HCT116 (cell line): ENCODE results near the gene MAP3K8. TPM values are rescaled to one million over a fixed set of nuclear protein-coding genes. Genes with fewer than 3 reads are reported as not detected.

Experiments
- ATAC-seq: fragments of 200-7000 bp; cut with Tn5 transposase; 2 replicates; pipeline ENCODE4 v1.9.1; 2020; ENCODE audit warnings: mild to moderate bottlenecking, moderate library complexity
- BruUV-seq: library from RNA; stranded (reverse); fragments of 400-500 nt; replicated peaks from 2 replicates; lab custom pipeline; 2021; lab: Mats Ljungman, UMichigan
- CTCF ChIA-PET: fragments of 300-600 bp; sonication (Branson Sonifier 250); formaldehyde crosslinking; loops from one replicate; lab custom pipeline; 2021; ENCODE audit warnings: antibody characterized with exemption; lab: Charles Lee
- POLR2A ChIA-PET: fragments of 300-600, 350-600 bp; sonication (Branson Sonifier 250); formaldehyde crosslinking; loops from one replicate; lab custom pipeline; 2021; ENCODE audit warnings: antibody characterized with exemption; lab: Charles Lee
- RAD21 ChIA-PET, 2 experiments: fragments of 300-600 bp; sonication (Branson Sonifier 250); formaldehyde crosslinking; loops; one replicate each; lab custom pipeline; 2023; ENCODE audit warnings: low total read pairs in 2 of 2; ENCODE audit not compliant: uncharacterized antibody in 2 of 2, unreplicated experiment in 2 of 2, low non-redundant PET in 1 of 2; lab: Charles Lee
- DNase-seq: peaks from one replicate; pipeline ENCODE4 v3.0.0-alpha.2; 2010; ENCODE audit warnings: low read depth, low spot score
- H2AFZ ChIP-seq: fragments of 200-600 bp; shearing (Covaris generic), sonication (generic); 2 replicates; pipeline ENCODE4 v1.6.1; 2017; ENCODE audit warnings: low read depth, mixed run types, mixed read lengths, antibody characterized with exemption, low read length; ENCODE audit not compliant: poor library complexity, severe bottlenecking
- H3K27ac ChIP-seq: 2 replicates; pipeline ENCODE4 v1.5.1; 2012; ENCODE audit warnings: low read depth, low read length
- H3K27me3 ChIP-seq: fragments of 200-600 bp; sonication (generic); 2 replicates; pipeline ENCODE4 v1.6.1; 2016; ENCODE audit warnings: mixed run types, low read length, mixed read lengths; ENCODE audit not compliant: insufficient read depth
- H3K36me3 ChIP-seq, 2 experiments: fragments of 200-500 bp in 1 of 2; fragments of 200-600 bp in 1 of 2; sonication (Bioruptor generic) in 1 of 2; sonication (generic) in 1 of 2; 2 replicates each; pipeline versions ENCODE4 v1.5.1 to v1.6.1; 2014 to 2016; ENCODE audit warnings: low read length in 2 of 2, inconsistent platforms in 1 of 2, mixed read lengths in 1 of 2, mixed run types in 1 of 2; ENCODE audit not compliant: insufficient read depth in 2 of 2, control insufficient read depth in 1 of 2
- H3K4me1 ChIP-seq, 2 experiments: fragments of 200-600 bp in 1 of 2; sonication (generic) in 1 of 2; 2 replicates each; pipeline versions ENCODE4 v1.5.1 to v1.6.1; 2012 to 2017; ENCODE audit warnings: low read length in 2 of 2, inconsistent platforms in 1 of 2, mild to moderate bottlenecking in 1 of 2, mixed read lengths in 1 of 2, mixed run types in 1 of 2, moderate library complexity in 1 of 2; ENCODE audit not compliant: insufficient read depth in 2 of 2, control insufficient read depth in 1 of 2
- H3K4me2 ChIP-seq: fragments of 200-600 bp; sonication (generic); 2 replicates; pipeline ENCODE4 v1.6.1; 2017; ENCODE audit warnings: mixed run types, low read length, mixed read lengths
- H3K4me3 ChIP-seq, 2 experiments: fragments of 200-600 bp in 1 of 2; sonication (generic) in 1 of 2; replicated peaks in 1 of 2; 2 replicates each; pipeline ENCODE4 v1.5.1; 2011 to 2016; ENCODE audit warnings: low read length in 2 of 2, control low read depth in 1 of 2, low read depth in 1 of 2, mild to moderate bottlenecking in 1 of 2, mixed read lengths in 1 of 2, mixed run types in 1 of 2
- H3K79me2 ChIP-seq: fragments of 200-600 bp; sonication (generic); 2 replicates; pipeline ENCODE4 v1.6.1; 2017; ENCODE audit warnings: mild to moderate bottlenecking, mixed run types, low read length, moderate library complexity, mixed read lengths; ENCODE audit not compliant: insufficient read depth
- H3K9ac ChIP-seq: fragments of 200-600 bp; sonication (generic); 2 replicates; pipeline ENCODE4 v1.6.1; 2016; ENCODE audit warnings: low read length, mixed read lengths
- H3K9me2 ChIP-seq: fragments of 200-600 bp; sonication (generic), shearing (Covaris generic); 2 replicates; pipeline ENCODE4 v1.6.1; 2017; ENCODE audit warnings: mixed run types, mild to moderate bottlenecking, moderate library complexity; ENCODE audit not compliant: insufficient read depth
- H3K9me3 ChIP-seq, 2 experiments: fragments of 200-500 bp in 1 of 2; fragments of 200-600 bp in 1 of 2; sonication (Bioruptor generic) in 1 of 2; sonication (generic) in 1 of 2; 2 replicates each; pipeline ENCODE4 v1.6.1; 2014 to 2017; ENCODE audit warnings: low read length in 2 of 2, mixed read lengths in 2 of 2, inconsistent platforms in 1 of 2, low read depth in 1 of 2, mild to moderate bottlenecking in 1 of 2, mixed run types in 1 of 2, moderate library complexity in 1 of 2; ENCODE audit not compliant: control insufficient read depth in 1 of 2, insufficient read depth in 1 of 2
- H4K20me1 ChIP-seq: fragments of 200-600 bp; sonication (generic), shearing (Covaris generic); 2 replicates; pipeline ENCODE4 v1.6.1; 2017; ENCODE audit warnings: mixed run types, mild to moderate bottlenecking, moderate library complexity; ENCODE audit not compliant: insufficient read depth
- CBX3 ChIP-seq: IDR thresholded peaks from 2 replicates; pipeline ENCODE4 v1.6.1; 2012; ENCODE audit warnings: low read depth
- CEBPB ChIP-seq: IDR thresholded peaks from 2 replicates; pipeline ENCODE4 v1.6.1; 2012; ENCODE audit warnings: low read depth
- CTCF ChIP-seq, 3 experiments: fragments of 200-600 bp in 1 of 3; sonication (generic) in 1 of 3; IDR thresholded peaks in 2 of 3; conservative IDR thresholded peaks in 1 of 3; 2 replicates each; pipeline ENCODE4 v1.5.1; 2012 to 2017; ENCODE audit warnings: low read depth in 2 of 3, low read length in 2 of 3, antibody characterized with exemption in 1 of 3, borderline replicate concordance in 1 of 3, control low read depth in 1 of 3, mild to moderate bottlenecking in 1 of 3, mixed read lengths in 1 of 3, mixed run types in 1 of 3, moderate library complexity in 1 of 3; ENCODE audit not compliant: insufficient read depth in 1 of 3
- EGR1 ChIP-seq: IDR thresholded peaks from 2 replicates; pipeline ENCODE4 v1.6.1; 2012; ENCODE audit warnings: low read depth
- ELF1 ChIP-seq: IDR thresholded peaks from 2 replicates; pipeline ENCODE4 v1.6.1; 2012; ENCODE audit warnings: low read depth, borderline replicate concordance
- EZH2 ChIP-seq: fragments of 200-600 bp; sonication (generic); IDR thresholded peaks from 2 replicates; pipeline ENCODE4 v1.6.1; 2017; ENCODE audit warnings: antibody characterized with exemption, mixed run types
- FOSL1 ChIP-seq: IDR thresholded peaks from 2 replicates; pipeline ENCODE4 v1.6.1; 2012; ENCODE audit warnings: low read depth
- JUND ChIP-seq: IDR thresholded peaks from 2 replicates; pipeline ENCODE4 v1.6.1; 2012
- MAX ChIP-seq: IDR thresholded peaks from 2 replicates; pipeline ENCODE4 v1.6.1; 2012
- POLR2A ChIP-seq: IDR thresholded peaks from 2 replicates; pipeline ENCODE4 v1.7.0; 2011; ENCODE audit warnings: borderline replicate concordance; ENCODE audit not compliant: insufficient read depth, insufficient read length; ENCODE audit errors: extremely low read depth
- POLR2AphosphoS5 ChIP-seq: IDR thresholded peaks from 2 replicates; pipeline ENCODE4 v1.6.1; 2011; ENCODE audit warnings: mild to moderate bottlenecking, low read depth, low read length, moderate library complexity
- REST ChIP-seq: IDR thresholded peaks from 2 replicates; pipeline ENCODE4 v1.6.1; 2012; ENCODE audit warnings: low read depth
- SIN3A ChIP-seq: IDR thresholded peaks from 2 replicates; pipeline ENCODE4 v1.6.1; 2012; ENCODE audit warnings: low read depth
- TCF7L2 ChIP-seq: IDR thresholded peaks from 2 replicates; pipeline ENCODE4 v1.7.0; 2011; ENCODE audit warnings: borderline replicate concordance, inconsistent platforms; ENCODE audit not compliant: insufficient read depth, insufficient read length; ENCODE audit errors: extremely low read depth
- intact Hi-C: fragments of 100-400 bp; cut with micrococcal nuclease; formaldehyde crosslinking; loops from 2 replicates; pipeline ENCODE4 v1.10.0; 2022
- total RNA-seq: library from RNA; stranded (reverse); gene quantifications from one replicate; pipeline ENCODE4 v1.2.1, GENCODE V29; 2021; ENCODE audit not compliant: unreplicated experiment

Gene MAP3K8
- total RNA-seq, 1 experiment from 2014 or later: 4.5 TPM

- Histone ChIP-seq H3K79me2 (no peaks in the 10 kb centered on the region), H3K9ac (no peak overlapping the region), H3K9me2 (no peaks in the 10 kb centered on the region), H3K4me2 (no peak overlapping the region), H3K4me1 (peaks cover 0 to 16% of the 10 kb centered on the region in 2 experiments; a peak in 2 of 4 replicates), H3K36me3 (no peaks in the 10 kb centered on the region), H2AFZ (no peak overlapping the region), H3K9me3 (no peaks in the 10 kb centered on the region), H3K27me3 (no peaks in the 10 kb centered on the region), H3K27ac (no peak overlapping the region), H4K20me1 (no peaks in the 10 kb centered on the region), H3K4me3 (no peak overlapping the region)
- ChIA-PET RAD21 (no interaction called here), CTCF (interaction anchor here (1.5 kb wide), 1 partner anchor 18 kb away, joined by 4 read pairs; no protein-coding TSS in a partner anchor), POLR2A (no interaction called here)
- no peak for DNase-seq
- no peak for ATAC-seq
- TF ChIP-seq REST: no peak
- no peak for TF ChIP-seq JUND
- TF ChIP-seq CTCF (IDR thresholded peaks at IDR 0.05 in 2 of 3, conservative IDR thresholded peaks at IDR 0.05 in 1 of 3; ENCODE audit: borderline replicate concordance in 1 of 3, insufficient read depth in 1 of 3, low read depth in 2 of 3, low read length in 2 of 3): no peak
- TF ChIP-seq ELF1: no peak
- no peak for TF ChIP-seq TCF7L2
- TF ChIP-seq CEBPB: no peak
- TF ChIP-seq EZH2: no peak
- TF ChIP-seq POLR2AphosphoS5: no peak
- TF ChIP-seq POLR2A: no peak
- no peak for TF ChIP-seq SIN3A
- no peak for TF ChIP-seq MAX
- no peak for TF ChIP-seq FOSL1
- no peak for TF ChIP-seq CBX3
- TF ChIP-seq EGR1: no peak
- intact Hi-C loops: no loop called here
- no TSS peak for BruUV-seq
Measured at GRCh38 chr10:30491916-30492515, 58.0 kb downstream of the MAP3K8 start.
